CD4-positive, alpha-beta T cell treated with Interleukin-12 subunit alpha and Interleukin-12 subunit beta, for 1 hour (primary cell): ENCODE data around the gene AVPR1A.
"Not testable (repeated sequence)": the region's sequence is repeated elsewhere in the genome, so short reads cannot be mapped to it uniquely, and the experiment has no call there.

ENCODE experiments used
- DNase-seq: peaks from one replicate; pipeline ENCODE4 v3.0.0-alpha.2; 2020

The AVPR1A gene

GRCh38 chr12:63150713-63151622, at the start of gene AVPR1A:
AVPR1A (minus strand) TSS chr12:63151201; CDS start chr12:63150836, 365 bp downstream.
- DNase-seq = no peak

DNA sequence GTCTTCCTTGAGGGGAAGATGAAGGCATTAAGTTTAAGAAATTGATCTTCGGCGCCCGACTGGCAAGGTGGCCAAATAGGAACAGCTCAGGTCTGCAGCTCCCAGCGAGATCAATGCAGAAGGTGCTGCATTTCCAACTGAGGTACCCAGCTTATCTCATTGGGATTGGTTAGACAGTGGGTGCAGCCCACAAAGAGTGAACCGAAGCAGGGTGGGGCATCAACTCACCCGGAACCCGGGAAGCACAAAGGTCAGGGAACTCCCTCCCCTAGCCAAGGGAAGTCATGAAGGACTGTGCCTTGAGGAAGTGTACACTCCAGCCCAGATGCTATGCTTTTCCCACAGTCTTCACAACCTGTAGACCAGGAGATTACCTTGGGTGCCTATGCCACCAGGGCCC, 45.2 kb upstream of the AVPR1A start:
- DNase-seq = no peak

DNA sequence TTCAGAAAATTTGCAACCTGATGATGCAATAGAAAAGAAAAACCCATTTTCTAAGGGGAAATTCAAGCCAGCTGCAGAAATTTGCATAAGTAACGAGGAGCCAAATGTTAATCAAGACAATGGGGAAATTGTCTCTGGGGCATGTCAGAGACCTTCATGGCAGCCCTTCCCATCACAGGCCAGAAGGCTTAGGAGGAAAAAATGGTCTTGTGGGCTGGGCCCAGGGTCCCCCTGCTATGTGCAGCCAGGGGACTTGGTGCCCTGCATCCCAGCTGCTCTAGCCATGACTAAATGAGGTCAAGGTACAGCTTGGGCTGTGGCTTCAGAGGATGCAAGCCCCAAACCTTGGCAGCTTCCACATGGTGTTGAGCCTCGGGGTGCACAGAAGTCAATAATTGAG, 28.2 kb upstream of the AVPR1A start:
- DNase-seq = no peak

DNA sequence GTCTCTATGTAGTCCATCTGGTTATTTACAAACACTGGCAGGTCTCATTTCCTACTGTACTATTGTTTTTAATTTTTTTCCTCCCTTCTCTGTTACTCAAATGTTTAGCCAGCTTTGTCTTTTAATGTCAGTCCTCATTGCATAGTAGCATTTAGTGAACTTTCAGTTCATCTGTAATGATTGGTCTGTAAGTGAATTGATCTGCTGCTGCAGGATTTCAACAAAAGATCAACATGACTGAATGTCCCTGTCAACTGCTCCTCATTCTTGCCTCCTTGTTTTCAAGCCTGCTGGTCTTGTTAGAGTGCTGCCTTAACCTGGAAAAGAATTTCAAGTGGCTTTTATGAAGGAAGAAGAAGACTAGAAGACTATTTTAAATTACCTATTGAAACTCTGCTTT, 19.3 kb upstream of the AVPR1A start:
- no peak for DNase-seq

DNA sequence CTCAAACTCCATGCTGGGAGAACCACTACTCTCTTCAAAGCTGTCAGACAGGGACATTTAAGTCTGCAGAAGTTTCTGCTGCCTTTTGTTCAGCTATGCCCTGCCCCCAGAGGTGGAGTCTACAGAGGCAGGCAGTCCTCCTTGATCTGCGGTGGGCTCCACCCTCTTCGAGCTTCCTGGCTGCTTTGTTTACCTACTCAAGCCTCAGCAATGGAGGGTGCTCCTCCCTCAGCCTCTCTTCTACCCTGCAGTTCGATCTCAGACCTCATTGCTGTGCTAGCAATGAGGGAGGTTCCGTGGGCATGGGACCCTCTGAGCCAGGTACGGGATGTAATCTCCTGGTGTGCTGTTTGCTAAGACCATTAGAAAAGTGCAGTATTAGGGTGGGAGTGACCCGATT, 16.7 kb upstream of the AVPR1A start:
- DNase-seq = not testable (repeated sequence)

- no peak for DNase-seq
These were observed 13.9 kb upstream of the AVPR1A start for GRCh38 chr12:63164911-63165310.

DNA sequence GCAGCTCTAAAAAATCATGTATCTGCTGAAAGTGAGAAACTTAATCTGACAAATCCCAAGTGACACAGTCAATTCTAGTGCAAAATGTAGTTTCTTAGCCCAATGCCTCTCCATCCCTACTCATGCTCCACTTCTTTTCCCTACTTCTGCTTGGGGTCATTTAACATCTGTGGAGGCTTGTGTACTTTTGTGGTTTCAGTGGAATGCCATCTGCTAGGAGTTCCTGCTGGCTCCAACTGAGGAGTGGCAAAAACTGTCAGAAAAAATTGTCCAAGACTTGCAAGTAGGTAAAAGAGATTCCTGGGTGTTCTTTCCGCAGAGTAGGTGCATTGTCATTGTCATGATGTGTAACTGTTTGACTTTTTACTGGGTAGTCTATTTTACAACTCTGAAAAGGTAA, 12.5 kb upstream of the AVPR1A start:
- DNase-seq = no peak

- no peak for DNase-seq
These were observed 4.4 kb upstream of the AVPR1A start for GRCh38 chr12:63155375-63155774.

DNA sequence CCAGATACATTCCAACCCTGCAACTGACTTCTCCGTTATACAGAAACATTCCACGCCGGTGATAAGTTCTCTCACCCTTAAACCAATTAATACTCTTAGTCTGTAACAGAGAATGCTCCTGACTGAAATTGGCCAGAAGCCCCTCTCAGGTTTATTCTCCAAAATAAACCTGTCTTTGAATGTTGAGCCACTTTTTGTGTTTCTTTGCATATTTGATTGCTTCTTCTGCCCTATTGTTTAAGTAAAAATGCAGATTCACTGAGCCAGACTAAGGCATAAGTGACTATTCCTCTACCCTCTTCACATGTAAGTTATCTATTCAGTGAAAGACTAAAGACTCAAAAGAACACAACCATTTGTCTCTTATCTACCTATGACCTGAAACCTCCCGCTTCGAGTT, 3.6 kb upstream of the AVPR1A start:
- DNase-seq = no peak

DNA sequence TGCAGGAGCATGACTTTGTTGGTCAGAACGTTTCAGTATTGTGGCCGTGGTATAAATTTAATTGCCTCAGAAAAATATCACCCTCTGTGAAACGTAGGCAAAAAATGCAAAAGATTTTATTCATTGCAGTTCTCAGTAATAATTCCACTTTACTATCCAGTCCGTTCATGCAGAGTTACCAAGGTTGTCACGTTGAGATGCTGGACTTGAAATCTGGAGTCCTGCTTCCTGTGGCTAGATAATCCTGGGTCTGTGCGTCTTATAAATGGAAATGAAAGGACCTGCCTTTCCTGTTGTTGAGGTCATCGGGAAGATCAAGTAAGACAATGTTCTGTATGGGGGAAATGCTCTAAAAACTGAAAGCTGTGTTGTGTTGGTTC, 1.3 kb upstream of the AVPR1A start:
- DNase-seq = no peak

GRCh38 chr12:63151623-63152320, 771 bp upstream of the AVPR1A start:
- peak; percentile 3 for DNase-seq

DNA sequence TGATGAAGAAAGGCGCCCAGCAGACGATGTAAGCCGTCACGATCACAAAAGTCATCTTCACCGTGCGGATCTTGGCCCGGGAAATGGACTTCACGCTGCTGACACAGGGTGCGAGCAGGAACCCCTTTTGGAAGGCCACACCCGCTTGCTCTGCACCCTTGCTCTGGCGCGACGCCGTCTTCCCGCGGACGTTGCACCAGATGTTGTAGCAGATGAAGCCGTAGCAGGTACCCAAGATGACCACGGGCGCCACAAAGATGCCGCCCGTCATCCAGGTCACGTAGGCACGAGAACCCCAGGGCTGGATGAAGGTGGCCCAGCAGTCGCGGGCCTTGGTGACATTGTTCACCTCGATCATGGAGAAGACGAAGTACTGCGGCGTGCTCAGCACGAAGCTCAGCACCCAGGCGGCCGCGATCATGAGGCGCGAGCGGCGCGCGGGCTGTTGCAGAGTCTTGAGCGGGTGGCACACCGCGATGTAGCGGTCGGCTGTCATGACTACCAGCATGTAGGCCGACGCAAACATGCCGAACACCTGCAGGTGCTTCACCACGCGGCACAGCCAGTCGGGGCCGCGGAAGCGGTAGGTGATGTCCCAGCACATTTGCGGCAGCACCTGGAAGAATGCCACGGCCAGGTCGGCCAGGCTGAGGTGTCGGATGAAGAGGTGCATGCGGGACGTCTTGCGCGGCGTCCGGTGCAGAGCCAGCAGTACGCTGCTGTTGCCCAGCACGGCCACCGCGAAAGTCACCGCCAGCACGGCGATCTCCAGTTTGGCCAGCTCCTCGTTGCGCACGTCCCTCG, 890 bp downstream of the AVPR1A start:
- no peak for DNase-seq

- no peak for DNase-seq
These were observed 6.4 kb downstream of the AVPR1A start for GRCh38 chr12:63144556-63144955.

DNA sequence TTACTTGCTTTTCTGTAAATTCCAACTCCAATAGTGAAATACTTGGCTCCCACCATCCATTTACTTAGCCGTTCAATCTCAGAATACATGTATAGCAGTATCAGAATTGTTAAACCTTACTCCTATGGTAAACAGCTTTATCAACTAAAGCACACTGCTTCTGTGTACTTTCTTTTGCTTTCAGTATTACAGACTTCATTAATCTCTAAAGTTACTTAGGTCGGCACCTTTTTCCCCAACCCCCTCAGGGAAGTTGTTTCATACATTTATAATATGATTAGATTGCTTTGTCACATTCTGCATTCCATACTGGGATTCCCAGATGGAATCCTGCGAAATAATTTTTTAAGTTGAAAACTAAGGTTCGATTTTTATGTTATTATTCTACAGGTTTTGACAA, 12.5 kb downstream of the AVPR1A start:
- DNase-seq = no peak

GRCh38 chr12:63133981-63134380, 17.0 kb downstream of the AVPR1A start:
- DNase-seq = no peak

- no peak for DNase-seq
These were observed 18.8 kb downstream of the AVPR1A start for GRCh38 chr12:63132201-63132600.

- no peak for DNase-seq
These were observed 21.1 kb downstream of the AVPR1A start for GRCh38 chr12:63129927-63130326.

DNA sequence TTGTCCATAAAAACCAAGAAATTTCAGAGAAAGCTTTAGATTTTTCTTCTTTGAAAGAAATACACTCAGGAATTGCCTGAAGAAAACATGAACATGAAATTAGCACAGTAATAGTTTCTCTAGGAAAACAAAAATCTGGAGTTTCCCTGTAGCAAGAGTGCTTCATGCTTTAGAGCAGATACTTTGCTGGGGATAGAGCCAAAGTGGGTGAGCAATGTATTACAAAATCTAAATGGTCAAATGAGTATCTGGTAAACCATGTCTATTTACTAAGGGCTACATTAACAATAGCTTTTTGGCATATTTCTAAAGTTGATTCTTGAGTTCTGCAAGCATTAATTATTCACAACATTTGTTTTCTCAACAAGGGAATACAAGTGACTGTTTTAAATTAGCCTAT, 26.2 kb downstream of the AVPR1A start:
- DNase-seq = no peak

DNA sequence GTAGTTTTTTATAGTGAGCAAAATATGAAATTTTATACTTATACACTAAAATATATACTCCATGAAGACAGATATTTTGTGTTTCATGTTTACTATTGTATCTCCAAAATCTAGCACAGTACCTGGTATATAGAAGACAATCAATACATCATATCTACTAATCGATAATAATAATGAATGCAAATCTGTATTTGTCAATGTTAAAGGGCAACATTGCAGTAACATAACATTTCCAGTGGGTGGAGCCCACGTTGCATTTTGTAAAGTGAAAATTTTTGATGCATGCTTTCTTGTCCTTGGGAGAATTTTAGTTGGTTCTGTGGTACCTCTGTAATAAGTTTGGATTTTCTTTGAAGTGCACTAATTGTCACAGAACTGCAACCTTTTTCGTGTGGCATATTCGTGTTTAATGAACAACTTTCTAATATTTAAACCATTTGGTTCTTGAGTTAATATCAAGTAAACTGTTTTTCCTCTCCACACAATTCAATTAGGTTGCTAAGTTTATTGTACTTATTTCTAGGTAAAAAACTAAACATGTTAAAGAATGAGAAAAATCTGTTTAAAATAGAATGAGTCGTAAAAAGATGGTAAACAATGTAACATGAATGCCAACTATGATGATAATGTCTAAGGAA, 47.4 kb downstream of the AVPR1A start:
- DNase-seq = peak; percentile 8

DNA sequence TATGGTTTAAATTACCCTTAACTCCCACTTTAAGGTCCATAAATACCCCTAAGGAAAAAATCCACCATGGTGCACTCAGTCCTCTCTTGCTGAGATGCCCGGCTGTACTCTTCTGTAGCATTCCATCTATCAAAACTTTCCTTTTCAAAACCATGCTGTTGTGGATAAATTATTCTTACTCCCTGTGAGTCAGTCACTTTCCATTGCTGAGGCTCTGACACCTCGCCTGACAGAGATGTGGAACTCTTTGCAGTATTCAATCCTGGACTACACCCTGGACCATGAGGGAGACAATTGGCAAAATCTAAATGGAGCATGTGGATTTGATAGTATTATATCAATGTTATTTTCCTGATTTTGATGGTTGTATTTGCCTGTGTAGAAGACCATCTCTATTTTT, 49.1 kb downstream of the AVPR1A start:
- DNase-seq = no peak

- no peak for DNase-seq
These were observed 52.1 kb downstream of the AVPR1A start for GRCh38 chr12:63098851-63099250.

DNA sequence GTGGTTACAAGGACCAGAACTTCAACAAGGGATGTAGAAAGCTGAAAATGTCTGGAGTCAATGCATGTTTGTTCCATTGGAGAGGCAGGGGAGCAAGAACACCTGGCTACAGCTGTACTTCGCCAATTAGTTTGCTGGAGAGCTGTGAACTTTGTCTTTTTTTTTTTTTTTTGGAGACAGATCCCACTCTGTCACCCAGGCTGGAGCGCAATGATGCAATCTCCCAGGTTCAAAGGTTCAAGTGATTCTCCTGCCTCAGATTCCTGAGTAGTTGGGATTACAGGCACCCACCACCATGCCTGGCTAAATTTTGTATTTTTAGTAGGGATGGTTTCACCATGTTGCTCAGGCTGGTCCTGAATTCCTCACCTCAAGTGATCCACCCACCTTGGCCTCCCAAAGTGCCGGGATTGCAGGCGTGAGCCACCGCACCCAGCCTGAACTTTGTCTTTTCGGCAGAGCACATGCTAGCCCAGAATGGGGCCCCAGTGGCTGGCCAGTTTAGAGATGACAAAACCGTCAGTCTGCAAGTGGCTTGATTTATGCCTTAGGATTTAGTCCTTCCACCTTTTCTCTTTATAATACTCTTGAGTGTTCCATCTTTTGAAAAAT, 55.5 kb downstream of the AVPR1A start:
- no peak for DNase-seq

- no peak for DNase-seq
These were observed 57.3 kb downstream of the AVPR1A start for GRCh38 chr12:63093711-63094110.
